HAP-1 (cell line): ENCODE data around the gene PODNL1.
"Not testable (repeated sequence)": the region's sequence is repeated elsewhere in the genome, so short reads cannot be mapped to it uniquely, and the experiment has no call there.

Source experiments
- DNase-seq, 2 experiments: peaks; one replicate each; pipeline ENCODE4 v3.0.0-alpha.2; 2016 to 2020; ENCODE audit warnings: low spot score in 2 of 2
- H3K27me3 ChIP-seq: fragments of 250-450 bp; sonication (Bioruptor Pico); 2 replicates; pipeline ENCODE4 v1.5.1; 2020; ENCODE audit warnings: low read depth, mild to moderate bottlenecking, moderate library complexity
- H3K36me3 ChIP-seq: fragments of 250-450 bp; sonication (Bioruptor Pico); replicated peaks from 2 replicates; pipeline ENCODE4 v1.5.1; 2020; ENCODE audit warnings: mild to moderate bottlenecking
- H3K4me1 ChIP-seq: fragments of 250-450 bp; sonication (Bioruptor Pico); 2 replicates; pipeline ENCODE4 v1.5.1; 2020; ENCODE audit warnings: mild to moderate bottlenecking
- H3K4me3 ChIP-seq: fragments of 250-450 bp; sonication (Bioruptor Pico); 2 replicates; pipeline ENCODE4 v1.5.1; 2020; ENCODE audit warnings: mild to moderate bottlenecking, moderate library complexity
- H3K9me3 ChIP-seq: fragments of 250-450 bp; sonication (Bioruptor Pico); 2 replicates; pipeline ENCODE4 v1.5.1; 2020; ENCODE audit warnings: mild to moderate bottlenecking, moderate library complexity
- in situ Hi-C: fragments of 300-500 bp; cut with MboI; formaldehyde crosslinking; loops from 3 replicates; pipeline ENCODE4 v1.14.3; 2020; ENCODE audit warnings: low sequenced_read_pairs, inconsistent platforms, mixed read lengths

Gene PODNL1

GRCh38 chr19:13979686-13980085, 41.5 kb upstream of the PODNL1 start:
- no peak for DNase-seq
- in situ Hi-C loops, result no loop called here
- H3K36me3 ChIP-seq, result peaks cover 15% of the 10 kb centered on the region
- H3K27me3 ChIP-seq, result no peaks in the 10 kb centered on the region
- no peaks in the 10 kb centered on the region for H3K4me1 ChIP-seq
- no peak overlapping the region for H3K4me3 ChIP-seq
- no peaks in the 10 kb centered on the region for H3K9me3 ChIP-seq

GRCh38 chr19:13979244-13979615, 41.0 kb upstream of the PODNL1 start:
- in situ Hi-C loops, result no loop called here
- H3K27me3 ChIP-seq, result no peaks in the 10 kb centered on the region
- peaks cover 15% of the 10 kb centered on the region for H3K36me3 ChIP-seq
- DNase-seq, result no peak
- no peaks in the 10 kb centered on the region for H3K4me1 ChIP-seq
- H3K4me3 ChIP-seq, result no peak overlapping the region
- H3K9me3 ChIP-seq, result no peaks in the 10 kb centered on the region

GRCh38 chr19:13978351-13979243, 40.4 kb upstream of the PODNL1 start:
- Histone ChIP-seq H3K36me3 (peaks cover 15% of the 10 kb centered on the region), H3K4me1 (no peaks in the 10 kb centered on the region), H3K27me3 (no peaks in the 10 kb centered on the region), H3K4me3 (no peak overlapping the region), H3K9me3 (no peaks in the 10 kb centered on the region)
- in situ Hi-C loops, result no loop called here
- peak in 1 of 2 experiments; percentile 58 for DNase-seq

GRCh38 chr19:13977803-13978202, 39.6 kb upstream of the PODNL1 start:
- H3K4me1 ChIP-seq, result no peaks in the 10 kb centered on the region
- in situ Hi-C loops, result no loop called here

DNA sequence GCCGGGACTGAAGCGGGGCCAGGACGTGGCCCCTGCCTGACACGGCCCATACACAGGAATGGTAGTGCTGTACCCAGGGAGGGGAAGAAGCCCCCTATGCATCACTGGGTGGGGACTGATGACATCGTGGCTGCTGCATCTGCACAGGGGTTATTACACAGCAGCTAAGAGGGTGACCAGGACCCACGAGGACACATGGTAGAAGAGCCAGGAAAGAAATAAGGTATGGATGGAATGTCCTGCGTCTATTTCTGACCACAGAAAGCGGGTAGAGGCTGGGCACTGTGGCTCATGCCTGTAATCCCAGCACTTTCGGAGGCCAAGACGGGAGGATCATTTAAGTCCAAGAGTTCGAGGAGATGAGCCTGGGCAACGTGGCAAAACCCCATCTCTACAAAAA, 38.2 kb upstream of the PODNL1 start:
- H3K27me3 ChIP-seq, result no peaks in the 10 kb centered on the region
- peaks cover 15% of the 10 kb centered on the region; the same call in 1 of the 2 replicates for H3K36me3 ChIP-seq
- H3K4me3 ChIP-seq, result no peak overlapping the region
- no peaks in the 10 kb centered on the region for H3K4me1 ChIP-seq
- in situ Hi-C loops, result no loop called here
- no peaks in the 10 kb centered on the region for H3K9me3 ChIP-seq
- DNase-seq, result no peak

More at GRCh38 chr19:13977803-13978202, 39.6 kb upstream of the PODNL1 start:
- Histone ChIP-seq H3K27me3 (no peaks in the 10 kb centered on the region), H3K4me3 (no peak overlapping the region), H3K9me3 (no peaks in the 10 kb centered on the region), H3K36me3 (peaks cover 15% of the 10 kb centered on the region)
- no peak for DNase-seq

GRCh38 chr19:13975870-13976269, 37.7 kb upstream of the PODNL1 start:
- Histone ChIP-seq H3K4me1 (no peaks in the 10 kb centered on the region), H3K4me3 (no peak overlapping the region), H3K9me3 (no peaks in the 10 kb centered on the region), H3K27me3 (no peaks in the 10 kb centered on the region), H3K36me3 (peaks cover 15% of the 10 kb centered on the region)
- no peak for DNase-seq
- in situ Hi-C loops, result no loop called here

DNA sequence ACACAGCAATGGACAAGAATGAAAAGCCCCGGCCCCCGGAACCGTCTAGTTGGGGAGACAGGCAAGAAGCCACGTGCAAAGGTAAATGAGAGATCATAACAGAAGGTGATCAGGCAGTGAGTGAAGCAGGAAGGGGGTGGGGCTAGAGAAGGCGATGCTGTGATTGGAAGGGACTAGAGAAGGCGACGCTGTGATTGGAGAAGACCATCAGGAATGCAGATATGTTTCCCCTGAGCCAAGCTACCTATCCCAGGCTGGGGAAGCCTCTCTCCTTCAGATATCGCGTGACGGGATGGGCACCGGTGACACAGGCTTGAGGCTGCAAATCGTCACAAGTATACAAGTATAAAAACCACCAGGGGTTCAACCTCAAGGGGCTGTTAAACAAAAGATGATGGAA, 35.9 kb upstream of the PODNL1 start:
- Histone ChIP-seq H3K4me3 (no peak overlapping the region), H3K9me3 (no peaks in the 10 kb centered on the region), H3K4me1 (no peaks in the 10 kb centered on the region), H3K27me3 (no peaks in the 10 kb centered on the region), H3K36me3 (peaks cover 15% of the 10 kb centered on the region)
- in situ Hi-C loops, result no loop called here
- peak in 1 of 2 experiments; percentile 52 for DNase-seq

DNA sequence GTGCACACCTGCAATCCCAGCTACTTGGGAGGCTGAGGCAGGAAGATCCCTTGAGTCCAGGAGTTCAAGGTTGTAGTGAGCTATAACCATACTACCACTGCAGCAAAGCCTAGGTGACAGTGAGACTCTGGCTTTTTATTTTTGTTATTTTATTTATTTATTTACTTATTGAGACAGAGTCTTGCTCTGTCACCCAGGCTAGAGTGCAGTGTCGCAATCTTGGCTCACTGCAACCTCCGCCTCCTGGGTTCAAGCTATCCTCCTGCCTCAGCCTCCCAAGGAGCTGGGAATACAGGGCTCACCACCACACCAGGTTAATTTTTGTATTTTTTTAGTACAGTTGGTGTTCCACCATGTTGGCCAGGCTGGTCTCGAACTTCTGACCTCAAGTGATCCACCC, 35.3 kb upstream of the PODNL1 start:
- H3K4me1 ChIP-seq, H3K4me3 ChIP-seq, H3K9me3 ChIP-seq, H3K27me3 ChIP-seq, DNase-seq, in situ Hi-C loops: not testable (repeated sequence)
- peaks cover 16% of the 10 kb centered on the region for H3K36me3 ChIP-seq

GRCh38 chr19:13972368-13973155, 34.3 kb upstream of the PODNL1 start:
- in situ Hi-C loops, result no loop called here
- Histone ChIP-seq H3K4me3 (no peak overlapping the region), H3K27me3 (no peaks in the 10 kb centered on the region), H3K4me1 (no peaks in the 10 kb centered on the region), H3K36me3 (peaks cover 19% of the 10 kb centered on the region), H3K9me3 (no peaks in the 10 kb centered on the region)
- no peak for DNase-seq

GRCh38 chr19:13971868-13972267, 33.7 kb upstream of the PODNL1 start:
- H3K4me1 ChIP-seq, in situ Hi-C loops, H3K9me3 ChIP-seq, H3K27me3 ChIP-seq, H3K4me3 ChIP-seq, DNase-seq: not testable (repeated sequence)
- H3K36me3 ChIP-seq, result peaks cover 20% of the 10 kb centered on the region

DNA sequence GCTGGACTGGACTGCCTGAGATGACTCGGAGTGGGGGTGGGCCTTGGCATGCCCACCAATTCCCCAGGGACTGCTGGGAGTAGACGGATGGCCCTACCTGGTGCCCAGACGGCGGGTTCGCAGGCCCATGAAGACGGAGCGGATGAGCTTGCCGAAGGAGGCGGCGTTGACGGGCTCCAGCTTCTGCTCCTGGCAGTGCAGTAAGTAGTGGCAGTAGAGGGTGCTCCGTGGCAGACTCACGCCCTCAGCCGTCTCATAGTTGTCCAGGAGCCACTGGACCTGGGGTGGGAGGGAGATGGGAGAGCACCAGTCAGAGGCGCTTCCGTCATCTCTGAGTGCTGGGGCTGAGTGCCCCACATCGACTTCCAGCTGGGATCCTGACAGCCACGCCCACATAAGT, 31.7 kb upstream of the PODNL1 start:
- no peak for DNase-seq
- Histone ChIP-seq H3K36me3 (peaks cover 18% of the 10 kb centered on the region), H3K27me3 (no peaks in the 10 kb centered on the region), H3K4me1 (no peaks in the 10 kb centered on the region), H3K4me3 (no peak overlapping the region), H3K9me3 (no peaks in the 10 kb centered on the region)
- in situ Hi-C loops, result no loop called here

- in situ Hi-C loops, result no loop called here
- no peak overlapping the region for H3K4me3 ChIP-seq
- H3K36me3 ChIP-seq, result peaks cover 18% of the 10 kb centered on the region
- H3K4me1 ChIP-seq, result no peaks in the 10 kb centered on the region
- H3K27me3 ChIP-seq, result no peaks in the 10 kb centered on the region
- DNase-seq, result no peak
- H3K9me3 ChIP-seq, result no peaks in the 10 kb centered on the region
These were observed 30.8 kb upstream of the PODNL1 start for GRCh38 chr19:13968999-13969398.

DNA sequence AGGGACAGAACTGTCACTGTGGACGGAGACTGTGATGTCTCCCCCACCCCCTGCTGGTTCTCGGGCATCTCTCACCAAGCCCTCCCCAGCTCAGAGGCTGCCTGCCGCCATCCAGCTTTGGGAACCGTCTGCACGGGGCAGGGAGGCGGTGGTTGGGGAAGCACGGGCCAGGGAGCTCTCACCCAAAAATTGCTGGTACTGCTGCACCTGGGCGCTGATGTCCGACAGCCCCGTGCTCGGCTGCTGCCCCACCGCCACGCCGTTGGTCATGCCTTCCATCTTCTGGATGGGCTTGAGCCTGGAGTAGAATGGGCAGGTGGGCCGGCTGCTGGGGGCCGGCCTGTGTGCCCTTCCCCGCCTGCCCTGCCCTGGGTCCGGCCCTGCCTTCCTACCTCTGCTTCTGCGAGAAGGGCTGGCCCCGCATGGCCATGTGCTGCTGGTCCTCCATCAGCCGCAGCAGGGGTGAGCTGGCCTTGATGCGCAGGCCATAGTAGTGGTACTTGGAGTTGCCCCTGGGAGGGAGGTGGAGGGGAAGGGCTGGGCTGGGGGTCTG, 30.2 kb upstream of the PODNL1 start:
- no peaks in the 10 kb centered on the region for H3K9me3 ChIP-seq
- H3K36me3 ChIP-seq, result peaks cover 18% of the 10 kb centered on the region
- H3K4me3 ChIP-seq, result no peak overlapping the region
- no peak for DNase-seq
- H3K27me3 ChIP-seq, result no peaks in the 10 kb centered on the region
- in situ Hi-C loops, result no loop called here
- H3K4me1 ChIP-seq, result no peaks in the 10 kb centered on the region

DNA sequence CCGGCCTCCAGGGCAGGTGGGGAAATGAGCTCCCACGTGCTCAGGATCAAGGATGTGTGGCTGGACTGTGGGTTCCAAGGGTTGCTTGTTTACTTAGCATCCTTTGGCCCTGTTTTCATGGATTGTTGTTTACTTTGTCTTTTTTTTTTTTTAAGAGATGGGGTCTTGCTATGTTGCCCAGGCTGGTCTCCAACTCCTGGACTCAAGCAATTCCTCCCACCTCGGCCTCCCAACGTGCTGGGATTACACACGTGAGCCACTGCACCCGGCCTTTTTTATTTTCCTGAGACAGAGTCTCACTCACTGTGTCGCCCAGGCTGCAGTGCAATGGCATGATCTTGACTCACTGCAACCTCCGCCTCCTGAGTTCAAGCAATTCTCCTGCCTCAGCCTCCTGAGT, 29.0 kb upstream of the PODNL1 start:
- H3K4me3 ChIP-seq, H3K27me3 ChIP-seq, in situ Hi-C loops: not testable (repeated sequence)

More for the DNA sequence above, 29.0 kb upstream of the PODNL1 start:
- H3K36me3 ChIP-seq, result peaks cover 13% of the 10 kb centered on the region
- DNase-seq, H3K4me1 ChIP-seq, H3K9me3 ChIP-seq: not testable (repeated sequence)
